Left lung (tissue), 10 donors: Measurements from ENCODE around the gene COX4I1. TPM values are rescaled to one million over a fixed set of nuclear protein-coding genes. Genes with fewer than 3 reads are reported as not detected.

Experiments
- ATAC-seq: fragments of 200-7000 bp; cut with Tn5 transposase; one replicate; pipeline ENCODE4 v1.9.1; 2020; ENCODE audit warnings: moderate library complexity
- DNase-seq, 4 donors: peaks; one replicate each; pipeline ENCODE4 v3.0.0-alpha.2; 2013 to 2020
- H3K27ac ChIP-seq, 2 donors: fragments of 200-600 bp; sonication (generic) in 1 of 2; one replicate each; pipeline versions ENCODE4 v1.5.0 to v1.8.0; 2020 to 2021
- H3K27me3 ChIP-seq, 2 donors: fragments of 200-600 bp; sonication (generic) in 1 of 2; one replicate each; pipeline versions ENCODE4 v1.5.0 to v1.8.0; 2020 to 2021
- H3K36me3 ChIP-seq, 2 donors: fragments of 200-600 bp; sonication (generic) in 1 of 2; one replicate each; pipeline versions ENCODE4 v1.5.0 to v1.8.0; 2020 to 2021
- H3K4me1 ChIP-seq, 2 donors: fragments of 200-600 bp; one replicate each; pipeline ENCODE4 v1.8.0; 2021
- H3K4me3 ChIP-seq, 2 donors: fragments of 200-600 bp; sonication (generic) in 1 of 2; one replicate each; pipeline versions ENCODE4 v1.5.0 to v1.8.0; 2020 to 2021; ENCODE audit warnings: mild to moderate bottlenecking in 1 of 2
- H3K9me3 ChIP-seq, 2 donors: fragments of 200-600 bp; sonication (generic) in 1 of 2; one replicate each; pipeline versions ENCODE4 v1.5.0 to v1.8.0; 2020 to 2021
- intact Hi-C, 2 donors: fragments of 100-400 bp; cut with DNase I; formaldehyde crosslinking; loops; one replicate each; pipeline versions ENCODE4 v1.11.2 to v1.14.2; 2022
- polyA plus RNA-seq, 6 donors: library from polyadenylated mRNA; unstranded; fragments of 120-200 nt; gene quantifications; one replicate each; pipeline ENCODE4 v1.2.1, GENCODE V29; 2013; ENCODE audit not compliant: insufficient read length in 6 of 6
- total RNA-seq, 2 donors: library from RNA; stranded (reverse); fragmentation: NEBNext Ultra II Directional; extraction: Animal tissue kit (Norgen Biotek cat#: 25700); gene quantifications; one replicate each; pipeline ENCODE4 v1.2.1, GENCODE V29; 2021
- TF ChIP-seq, protein P1 (sequence below), 2 donors: fragments of 200-600 bp; sonication (generic) in 1 of 2; IDR thresholded peaks; one replicate each; pipeline versions ENCODE4 v1.5.0 to v1.8.0; 2021; ENCODE audit warnings: antibody characterized with exemption in 2 of 2
- donor health status: DM: no; HTN: yes; CAD: no.
- donor health status: DM: no; HTN: no; CAD: no.

The COX4I1 gene
- total and polyA plus RNA-seq, 8 donors, result 272 to 418 (median 314) TPM

DNA sequence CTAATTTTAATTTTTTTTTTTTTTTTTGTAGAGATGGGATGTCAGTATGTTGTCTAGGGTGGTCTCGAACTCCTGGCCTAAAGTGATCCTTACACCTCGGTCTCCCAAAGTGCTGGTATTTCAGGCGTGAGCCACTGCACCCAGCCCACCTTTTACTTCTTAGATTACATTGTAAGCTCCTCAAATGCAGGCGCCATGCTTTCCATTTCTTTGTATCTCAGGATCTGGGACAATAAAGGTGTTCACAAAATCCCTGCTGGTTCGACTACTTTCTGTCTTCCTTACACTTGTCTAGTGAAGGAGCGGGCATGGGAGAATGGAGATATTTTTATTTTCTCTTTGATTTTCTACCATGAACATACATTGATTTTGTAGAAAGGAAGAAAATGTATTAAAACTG, 25.4 kb upstream of the COX4I1 start:
- Histone ChIP-seq H3K4me1 (peaks cover 0 to 8% of the 10 kb centered on the region in 2 donors), H3K36me3 (peaks cover 0 to 52% of the 10 kb centered on the region in 2 donors), H3K9me3 (no peaks in the 10 kb centered on the region), H3K27me3 (no peaks in the 10 kb centered on the region), H3K4me3 (no peak overlapping the region), H3K27ac (no peak overlapping the region)
- intact Hi-C loops, result no loop called here
- ATAC-seq, result no peak
- no peak for DNase-seq
- TF ChIP-seq, protein P1, sequence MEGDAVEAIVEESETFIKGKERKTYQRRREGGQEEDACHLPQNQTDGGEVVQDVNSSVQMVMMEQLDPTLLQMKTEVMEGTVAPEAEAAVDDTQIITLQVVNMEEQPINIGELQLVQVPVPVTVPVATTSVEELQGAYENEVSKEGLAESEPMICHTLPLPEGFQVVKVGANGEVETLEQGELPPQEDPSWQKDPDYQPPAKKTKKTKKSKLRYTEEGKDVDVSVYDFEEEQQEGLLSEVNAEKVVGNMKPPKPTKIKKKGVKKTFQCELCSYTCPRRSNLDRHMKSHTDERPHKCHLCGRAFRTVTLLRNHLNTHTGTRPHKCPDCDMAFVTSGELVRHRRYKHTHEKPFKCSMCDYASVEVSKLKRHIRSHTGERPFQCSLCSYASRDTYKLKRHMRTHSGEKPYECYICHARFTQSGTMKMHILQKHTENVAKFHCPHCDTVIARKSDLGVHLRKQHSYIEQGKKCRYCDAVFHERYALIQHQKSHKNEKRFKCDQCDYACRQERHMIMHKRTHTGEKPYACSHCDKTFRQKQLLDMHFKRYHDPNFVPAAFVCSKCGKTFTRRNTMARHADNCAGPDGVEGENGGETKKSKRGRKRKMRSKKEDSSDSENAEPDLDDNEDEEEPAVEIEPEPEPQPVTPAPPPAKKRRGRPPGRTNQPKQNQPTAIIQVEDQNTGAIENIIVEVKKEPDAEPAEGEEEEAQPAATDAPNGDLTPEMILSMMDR (IDR thresholded peaks at IDR 0.05), result no peak

DNA sequence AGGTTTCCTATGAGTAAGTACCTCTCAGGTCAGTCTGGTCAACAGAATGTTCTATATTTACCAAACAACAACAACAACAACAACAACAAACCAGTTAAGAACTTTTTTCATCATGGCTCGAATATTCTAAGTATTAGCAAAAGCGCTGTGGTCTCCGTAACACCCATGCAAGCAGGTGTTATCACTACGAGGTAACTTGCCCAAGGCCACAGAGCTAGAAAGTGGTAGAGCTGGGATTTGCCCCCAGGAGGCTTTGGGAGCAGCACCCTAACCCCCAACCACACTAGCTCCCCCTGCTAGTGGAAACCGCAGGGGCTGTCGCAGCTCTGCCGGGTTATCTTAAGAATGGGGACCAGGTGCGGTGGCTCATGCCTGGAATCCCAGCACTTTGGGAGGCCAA, 24.7 kb upstream of the COX4I1 start:
- Histone ChIP-seq H3K4me1 (peaks cover 0 to 8% of the 10 kb centered on the region in 2 donors), H3K36me3 (peaks cover 0 to 59% of the 10 kb centered on the region in 2 donors), H3K9me3 (no peaks in the 10 kb centered on the region), H3K27me3 (no peaks in the 10 kb centered on the region), H3K4me3 (no peak overlapping the region), H3K27ac (no peak overlapping the region)
- no peak for ATAC-seq
- intact Hi-C loops, result no loop called here
- DNase-seq, result no peak
- TF ChIP-seq, protein P1 (IDR thresholded peaks at IDR 0.05), result no peak

DNA sequence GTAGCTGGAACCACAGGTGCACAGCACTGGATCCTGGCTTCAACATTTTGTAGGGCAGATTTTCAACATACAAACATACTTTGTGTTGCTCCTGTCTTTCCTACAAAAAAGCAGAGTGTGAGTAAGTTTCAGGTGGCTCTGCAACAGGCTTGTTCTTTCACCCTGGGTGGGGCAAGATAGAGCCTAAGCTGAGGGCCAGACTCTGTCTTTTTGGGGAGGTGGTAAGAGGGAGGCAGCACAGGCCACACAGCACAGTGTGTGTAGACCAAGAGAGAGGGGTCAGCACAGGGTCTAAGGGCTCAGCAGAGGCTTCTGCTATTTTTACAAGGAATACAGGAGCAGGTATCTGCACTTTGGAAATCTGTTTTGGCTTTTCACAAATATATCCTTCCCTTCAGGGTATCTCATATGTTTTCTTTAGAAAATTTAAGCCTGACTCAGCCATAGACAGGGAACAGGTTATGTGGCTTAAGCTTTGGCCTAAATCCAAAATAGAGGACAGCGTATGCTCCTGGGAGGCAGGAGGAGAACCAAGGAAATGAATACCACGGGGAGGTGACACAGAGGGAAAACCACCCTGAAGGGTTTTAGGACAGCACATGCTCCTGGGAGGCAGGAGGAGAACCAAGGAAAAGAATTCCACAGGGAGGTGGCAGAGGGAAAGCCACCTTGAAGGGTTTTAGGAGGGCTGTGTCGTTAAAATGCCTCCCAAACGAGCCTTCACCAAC, 21.7 kb upstream of the COX4I1 start:
- no peak for ATAC-seq
- H3K9me3 ChIP-seq, result no peaks in the 10 kb centered on the region
- TF ChIP-seq, protein P1 (IDR thresholded peaks at IDR 0.05), result no peak

DNA sequence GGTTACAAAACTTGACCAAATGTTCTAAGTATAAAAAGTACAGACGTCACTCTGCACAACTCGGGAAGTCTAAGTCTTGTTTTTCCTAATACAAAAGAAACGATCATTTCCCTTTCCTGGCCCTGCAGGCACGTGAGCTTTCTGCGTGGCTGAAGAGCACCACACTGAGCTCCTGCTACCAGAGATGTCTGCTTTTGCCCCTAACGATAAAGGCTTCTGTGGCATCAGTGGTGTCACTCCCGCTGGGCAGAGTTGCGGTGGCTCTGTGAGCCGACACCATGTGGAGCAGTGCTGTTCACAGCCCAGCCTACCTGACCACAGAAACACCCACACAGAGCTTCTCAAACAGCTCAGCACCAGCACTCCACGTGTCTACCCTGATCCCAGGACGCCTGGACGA, 20.6 kb upstream of the COX4I1 start:
- Histone ChIP-seq H3K9me3 (no peaks in the 10 kb centered on the region), H3K4me1 (peaks cover 3 to 23% of the 10 kb centered on the region in 2 donors), H3K36me3 (peaks cover 0 to 79% of the 10 kb centered on the region in 2 donors), H3K27ac (no peak overlapping the region), H3K27me3 (no peaks in the 10 kb centered on the region), H3K4me3 (no peak overlapping the region)
- intact Hi-C loops, result no loop called here
- DNase-seq (no peak), ATAC-seq (no peak)
- TF ChIP-seq, protein P1 (IDR thresholded peaks at IDR 0.05), result no peak

More for the DNA sequence above, 21.7 kb upstream of the COX4I1 start:
- H3K4me1 ChIP-seq, result peaks cover 3 to 19% of the 10 kb centered on the region in 2 donors
- H3K4me3 ChIP-seq, result no peak overlapping the region
- intact Hi-C loops, result no loop called here
- no peak for DNase-seq
- no peak overlapping the region for H3K27ac ChIP-seq
- H3K27me3 ChIP-seq, result no peaks in the 10 kb centered on the region
- H3K36me3 ChIP-seq, result peaks cover 0 to 72% of the 10 kb centered on the region in 2 donors

DNA sequence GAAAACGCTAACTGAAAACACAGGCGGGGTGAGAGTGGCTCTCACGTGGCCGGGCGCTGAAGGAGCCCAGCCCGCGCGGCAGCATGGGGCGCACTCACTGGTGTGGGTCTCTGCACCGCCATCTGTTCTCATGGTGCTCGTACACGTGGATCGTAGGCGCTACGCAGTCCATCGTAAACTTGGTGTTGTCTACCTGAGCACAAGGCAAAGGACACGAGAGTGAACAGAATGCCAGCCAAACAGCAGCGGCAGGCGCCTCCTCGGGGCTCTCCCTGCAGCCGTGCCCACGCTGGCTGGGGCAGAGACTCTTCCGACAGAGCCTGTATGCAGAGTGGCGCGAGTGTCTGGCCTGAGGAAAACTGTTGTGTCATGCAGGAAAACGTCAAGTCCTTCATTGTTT, 19.2 kb upstream of the COX4I1 start:
- DNase-seq (no peak), ATAC-seq (no peak)
- peaks cover 3 to 23% of the 10 kb centered on the region in 2 donors for H3K4me1 ChIP-seq
- H3K27ac ChIP-seq, result no peak overlapping the region
- no peak overlapping the region for H3K4me3 ChIP-seq
- H3K36me3 ChIP-seq, result peaks cover 0 to 80% of the 10 kb centered on the region in 2 donors
- H3K27me3 ChIP-seq, result no peaks in the 10 kb centered on the region
- intact Hi-C loops, result no loop called here
- TF ChIP-seq, protein P1 (IDR thresholded peaks at IDR 0.05), result no peak
- H3K9me3 ChIP-seq, result no peaks in the 10 kb centered on the region
